IPS-11a (cell line): ENCODE data around the gene ABCD4.
"Not testable (repeated sequence)": the region's sequence is repeated elsewhere in the genome, so short reads cannot be mapped to it uniquely, and the experiment has no call there.

Experiments used
- H3K4me3 ChIP-seq: one replicate; pipeline ENCODE4 v1.5.1; 2013; ENCODE audit warnings: low read depth, low read length, control low read depth

Gene ABCD4

GRCh38 chr14:74308695-74309094, 6.0 kb upstream of the ABCD4 start:
- H3K4me3 ChIP-seq, result no peak overlapping the region

GRCh38 chr14:74302152-74302628, 544 bp downstream of the ABCD4 start:
- peak overlapping the region; percentile 82 for H3K4me3 ChIP-seq

- H3K4me3 ChIP-seq, result peak overlapping the region; percentile 82
These were observed 1.1 kb downstream of the ABCD4 start for GRCh38 chr14:74301594-74302151.

GRCh38 chr14:74299061-74299545, 3.6 kb downstream of the ABCD4 start:
- no peak overlapping the region for H3K4me3 ChIP-seq

GRCh38 chr14:74297986-74298385, 4.7 kb downstream of the ABCD4 start:
- H3K4me3 ChIP-seq, result no peak overlapping the region

GRCh38 chr14:74296037-74296467, 6.7 kb downstream of the ABCD4 start:
- no peak overlapping the region for H3K4me3 ChIP-seq

- no peak overlapping the region for H3K4me3 ChIP-seq
These were observed 9.1 kb downstream of the ABCD4 start for GRCh38 chr14:74293606-74294005.

GRCh38 chr14:74292061-74292460, 10.7 kb downstream of the ABCD4 start:
- H3K4me3 ChIP-seq, result no peak overlapping the region

GRCh38 chr14:74290415-74290814, 12.3 kb downstream of the ABCD4 start:
- no peak overlapping the region for H3K4me3 ChIP-seq

GRCh38 chr14:74289801-74290200, 12.9 kb downstream of the ABCD4 start:
- H3K4me3 ChIP-seq, result no peak overlapping the region

GRCh38 chr14:74286736-74287135, 16.0 kb downstream of the ABCD4 start:
- no peak overlapping the region for H3K4me3 ChIP-seq

- H3K4me3 ChIP-seq, result no peak overlapping the region
These were observed 21.7 kb downstream of the ABCD4 start for GRCh38 chr14:74281069-74281468.

GRCh38 chr14:74278080-74278479, 24.7 kb downstream of the ABCD4 start:
- no peak overlapping the region for H3K4me3 ChIP-seq

GRCh38 chr14:74275241-74275841, 27.4 kb downstream of the ABCD4 start:
- H3K4me3 ChIP-seq, result no peak overlapping the region

- no peak overlapping the region for H3K4me3 ChIP-seq
These were observed 31.4 kb downstream of the ABCD4 start for GRCh38 chr14:74271365-74271764.

- not testable (repeated sequence) for H3K4me3 ChIP-seq
These were observed 32.2 kb downstream of the ABCD4 start for GRCh38 chr14:74270382-74271177.

- no peak overlapping the region for H3K4me3 ChIP-seq
These were observed 35.1 kb downstream of the ABCD4 start for GRCh38 chr14:74267588-74267987.

GRCh38 chr14:74265301-74265965, 37.3 kb downstream of the ABCD4 start:
- no peak overlapping the region for H3K4me3 ChIP-seq

GRCh38 chr14:74263921-74264320, 38.8 kb downstream of the ABCD4 start:
- no peak overlapping the region for H3K4me3 ChIP-seq

- H3K4me3 ChIP-seq, result no peak overlapping the region
These were observed 39.6 kb downstream of the ABCD4 start for GRCh38 chr14:74263181-74263580.

- no peak overlapping the region for H3K4me3 ChIP-seq
These were observed 40.7 kb downstream of the ABCD4 start for GRCh38 chr14:74262076-74262475.
